Measurements from ENCODE around the gene CIT. TPM values are rescaled to one million over a fixed set of nuclear protein-coding genes. Genes with fewer than 3 reads are reported as not detected.

CIT gene
- total RNA-seq, 1 donor from 2014 or later: 29.3 TPM

DNA sequence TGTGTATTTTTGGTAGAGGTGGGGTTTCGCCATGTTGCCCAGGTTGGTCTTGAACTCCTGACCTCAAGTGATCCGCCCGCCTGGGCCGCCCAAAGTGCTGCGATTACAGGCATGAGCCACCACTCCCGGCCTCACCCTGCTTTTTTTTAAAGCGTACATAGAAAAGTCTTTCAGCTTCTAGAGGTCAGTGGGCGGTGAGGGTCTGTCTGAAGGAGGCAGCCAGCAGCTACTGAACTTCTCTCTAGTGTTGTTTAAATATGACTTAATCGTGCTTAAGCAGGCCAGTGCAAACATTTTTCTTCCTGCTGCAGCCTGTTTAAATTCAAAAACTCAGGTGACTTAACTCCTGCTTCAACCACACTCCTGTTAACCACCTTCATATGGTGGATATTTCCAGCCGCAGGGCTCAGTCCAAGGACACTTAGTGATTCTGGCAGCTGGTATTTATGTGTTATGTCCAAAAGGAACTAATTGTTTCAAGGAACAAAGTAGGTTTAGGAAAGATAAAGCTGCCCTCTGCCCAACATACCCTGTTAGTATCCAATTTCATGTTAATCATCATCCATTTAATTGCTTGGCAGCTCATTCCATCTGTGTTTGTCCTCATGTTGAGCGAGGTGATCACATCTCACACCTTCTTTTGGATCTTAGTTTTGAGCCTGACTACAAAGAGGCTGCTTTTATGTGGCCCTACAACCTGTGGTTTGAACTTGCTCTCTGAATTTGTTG lies 207.2 kb downstream of the CIT start:
- TF ChIP-seq, protein P1, sequence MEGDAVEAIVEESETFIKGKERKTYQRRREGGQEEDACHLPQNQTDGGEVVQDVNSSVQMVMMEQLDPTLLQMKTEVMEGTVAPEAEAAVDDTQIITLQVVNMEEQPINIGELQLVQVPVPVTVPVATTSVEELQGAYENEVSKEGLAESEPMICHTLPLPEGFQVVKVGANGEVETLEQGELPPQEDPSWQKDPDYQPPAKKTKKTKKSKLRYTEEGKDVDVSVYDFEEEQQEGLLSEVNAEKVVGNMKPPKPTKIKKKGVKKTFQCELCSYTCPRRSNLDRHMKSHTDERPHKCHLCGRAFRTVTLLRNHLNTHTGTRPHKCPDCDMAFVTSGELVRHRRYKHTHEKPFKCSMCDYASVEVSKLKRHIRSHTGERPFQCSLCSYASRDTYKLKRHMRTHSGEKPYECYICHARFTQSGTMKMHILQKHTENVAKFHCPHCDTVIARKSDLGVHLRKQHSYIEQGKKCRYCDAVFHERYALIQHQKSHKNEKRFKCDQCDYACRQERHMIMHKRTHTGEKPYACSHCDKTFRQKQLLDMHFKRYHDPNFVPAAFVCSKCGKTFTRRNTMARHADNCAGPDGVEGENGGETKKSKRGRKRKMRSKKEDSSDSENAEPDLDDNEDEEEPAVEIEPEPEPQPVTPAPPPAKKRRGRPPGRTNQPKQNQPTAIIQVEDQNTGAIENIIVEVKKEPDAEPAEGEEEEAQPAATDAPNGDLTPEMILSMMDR (IDR thresholded peaks at IDR 0.05; ENCODE audit: unreplicated experiment): no peak
- H3K27ac Mint-ChIP-seq: peak overlapping the region; percentile 47
- H3K9me3 Mint-ChIP-seq: no peaks in the 10 kb centered on the region
- peaks cover 25% of the 10 kb centered on the region for H3K4me1 Mint-ChIP-seq
- peak overlapping the region; percentile 57 for H3K4me3 Mint-ChIP-seq
- peaks cover 5% of the 10 kb centered on the region for H3K27me3 Mint-ChIP-seq (ENCODE audit: low read depth)
- H3K36me3 Mint-ChIP-seq: peaks cover 17% of the 10 kb centered on the region
- no peak for DNase-seq (ENCODE audit: low spot score in 2 of 2, unreplicated experiment in 2 of 2)

DNA sequence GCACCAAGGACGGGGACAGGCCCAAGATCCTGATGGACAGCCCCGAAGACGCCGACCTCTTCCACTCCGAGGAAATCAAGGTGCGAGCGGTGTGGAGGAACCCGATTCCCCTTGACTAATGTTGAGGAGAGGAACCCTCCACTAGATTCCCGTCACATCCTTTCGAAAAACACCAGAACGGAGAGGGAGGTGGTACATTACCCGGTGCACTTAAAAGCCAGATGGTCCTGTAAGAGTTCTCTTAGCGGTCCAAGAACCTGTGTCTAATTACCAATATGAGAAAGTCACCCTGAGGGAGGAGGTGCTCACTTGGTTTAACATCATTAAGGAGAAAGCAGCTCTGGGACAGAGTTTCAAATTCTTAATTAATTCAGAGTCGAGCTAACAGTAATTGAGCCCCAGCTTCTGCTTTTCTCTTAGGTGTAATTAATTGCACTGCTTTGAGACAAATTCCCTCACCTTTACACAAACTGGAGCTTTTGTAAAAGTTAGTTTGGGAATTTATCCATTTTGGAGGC lies 208.7 kb downstream of the CIT start:
- peaks cover 15% of the 10 kb centered on the region for H3K27me3 Mint-ChIP-seq (ENCODE audit: low read depth)
- H3K36me3 Mint-ChIP-seq: peaks cover 11% of the 10 kb centered on the region
- peaks cover 25% of the 10 kb centered on the region for H3K4me1 Mint-ChIP-seq
- H3K4me3 Mint-ChIP-seq: peak overlapping the region; percentile 89
- H3K27ac Mint-ChIP-seq: peak overlapping the region; percentile 93
- TF ChIP-seq, protein P1 (IDR thresholded peaks at IDR 0.05; ENCODE audit: unreplicated experiment): no peak
- H3K9me3 Mint-ChIP-seq: no peaks in the 10 kb centered on the region
- no peak for DNase-seq (ENCODE audit: low spot score in 2 of 2, unreplicated experiment in 2 of 2)

DNA sequence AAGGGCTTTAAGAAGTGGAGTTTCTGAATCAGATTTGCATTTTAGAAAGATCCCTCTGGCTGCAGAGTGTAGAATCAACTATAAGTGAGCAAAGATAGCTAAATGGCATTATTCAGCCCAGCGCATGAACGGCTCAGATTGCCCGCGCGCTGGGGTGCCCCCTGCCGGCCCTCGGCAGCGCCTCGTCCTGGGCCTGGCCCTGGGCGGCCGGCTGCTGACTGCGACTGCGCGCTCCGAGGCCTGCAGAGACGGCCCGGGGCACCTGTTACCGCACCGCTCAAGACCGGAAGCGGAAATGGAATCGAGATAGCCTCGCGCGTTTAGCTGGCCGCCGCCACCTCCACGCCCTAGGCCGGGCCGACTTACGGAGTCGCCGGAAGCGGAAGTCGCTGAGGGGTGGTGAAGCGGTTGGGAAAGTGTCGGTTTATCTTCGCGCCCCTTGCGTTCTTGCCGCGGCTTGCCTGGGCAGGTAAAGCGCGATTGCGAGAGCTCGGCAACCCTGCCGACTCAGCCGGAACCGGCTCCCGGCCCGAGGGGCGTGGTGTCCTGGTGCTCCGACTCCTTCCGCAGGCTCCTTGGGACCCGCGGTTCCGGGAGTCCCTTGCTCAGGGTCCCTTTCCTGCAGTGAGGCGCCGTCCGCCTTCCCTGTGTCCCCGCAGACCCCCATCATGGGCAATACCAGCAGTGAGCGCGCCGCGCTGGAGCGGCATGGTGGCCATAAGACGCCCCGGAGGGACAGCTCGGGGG lies 209.4 kb downstream of the CIT start, which contains the start of gene PRKAB1:
PRKAB1 (plus strand) TSS at position 557 of the 747 bp plus-strand sequence; CDS start at position 669, 112 bp downstream.
- Mint-ChIP-seq H3K27me3 (ENCODE audit: low read depth) (peaks cover 18% of the 10 kb centered on the region), H3K4me3 (peak within 1 kb of the TSS; percentile 89), H3K4me1 (peaks cover 25% of the 10 kb centered on the region), H3K36me3 (peaks cover 11% of the 10 kb centered on the region), H3K27ac (peak within 1 kb of the TSS; percentile 93), H3K9me3 (no peaks in the 10 kb centered on the region)
- DNase-seq (ENCODE audit: low spot score in 2 of 2, unreplicated experiment in 2 of 2): peak; percentile 93 to 97
- TF ChIP-seq, protein P1 (IDR thresholded peaks at IDR 0.05; ENCODE audit: unreplicated experiment): peak; percentile 57

DNA sequence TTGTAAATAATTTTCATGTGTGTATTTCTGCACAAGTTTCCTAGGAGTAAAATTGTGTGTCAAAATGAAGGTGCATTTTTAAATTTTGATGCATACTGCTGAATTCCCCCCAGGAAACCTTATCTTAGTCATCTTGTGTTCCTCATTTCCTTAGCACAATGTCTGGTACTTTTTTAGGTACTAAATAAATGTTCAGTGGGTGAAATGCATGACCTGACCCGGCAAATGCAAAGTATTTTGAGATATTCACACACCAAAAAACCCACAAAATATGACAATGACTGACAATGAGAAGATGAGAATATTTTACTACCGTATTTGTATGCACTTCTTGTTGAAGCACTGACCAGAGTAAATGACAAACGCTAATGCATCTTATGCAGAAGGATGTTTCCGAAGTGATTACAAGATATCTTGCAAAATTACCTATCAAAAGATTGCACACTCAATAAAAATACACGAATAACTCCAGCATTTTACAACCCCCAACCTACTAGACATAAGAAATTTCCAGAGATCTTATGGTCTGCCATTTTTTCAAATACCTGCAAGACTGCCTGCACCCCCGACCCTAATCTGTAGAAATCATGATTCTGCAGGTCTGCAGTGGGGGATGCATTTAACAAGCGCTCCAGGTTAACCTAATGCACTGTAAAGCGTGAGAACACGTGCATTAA lies 210.1 kb downstream of the CIT start:
- H3K4me1 Mint-ChIP-seq: peaks cover 25% of the 10 kb centered on the region
- peaks cover 25% of the 10 kb centered on the region for H3K27me3 Mint-ChIP-seq (ENCODE audit: low read depth)
- peaks cover 7% of the 10 kb centered on the region for H3K36me3 Mint-ChIP-seq
- TF ChIP-seq, protein P1 (IDR thresholded peaks at IDR 0.05; ENCODE audit: unreplicated experiment): no peak
- no peak for DNase-seq (ENCODE audit: low spot score in 2 of 2, unreplicated experiment in 2 of 2)
- H3K27ac Mint-ChIP-seq: peak overlapping the region; percentile 93
- peak overlapping the region; percentile 89 for H3K4me3 Mint-ChIP-seq
- H3K9me3 Mint-ChIP-seq: no peaks in the 10 kb centered on the region

DNA sequence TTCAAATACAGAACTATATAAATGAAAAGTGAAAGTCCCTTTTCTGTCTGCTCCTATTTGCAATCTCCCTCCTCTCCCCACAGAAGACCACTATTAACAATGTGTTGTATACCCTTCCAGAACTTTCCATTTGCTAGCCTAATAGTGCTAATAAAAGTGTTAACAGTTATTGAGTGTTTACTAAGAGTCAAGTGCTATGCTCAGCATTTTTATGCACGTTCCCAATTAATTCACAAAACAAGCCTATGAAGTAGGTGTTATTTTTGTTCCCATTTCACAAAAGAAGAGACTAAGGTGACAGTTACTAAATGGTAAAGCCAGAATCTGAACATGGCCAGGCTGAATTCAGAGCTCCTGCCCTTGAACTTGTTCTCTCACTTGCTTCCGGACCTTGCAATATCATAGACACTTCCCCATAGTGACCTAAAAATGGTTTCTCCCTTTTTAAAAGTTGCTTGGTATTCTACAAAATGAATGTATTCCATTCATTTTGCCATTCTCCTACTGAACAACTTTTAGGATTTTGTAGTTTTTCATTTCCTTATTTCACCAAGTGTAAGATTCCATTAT lies 210.8 kb downstream of the CIT start:
- Mint-ChIP-seq H3K36me3 (peaks cover 3% of the 10 kb centered on the region), H3K27ac (no peak overlapping the region), H3K9me3 (no peaks in the 10 kb centered on the region), H3K27me3 (ENCODE audit: low read depth) (peaks cover 31% of the 10 kb centered on the region), H3K4me1 (peaks cover 25% of the 10 kb centered on the region), H3K4me3 (no peak overlapping the region)
- TF ChIP-seq, protein P1 (IDR thresholded peaks at IDR 0.05; ENCODE audit: unreplicated experiment): no peak
- no peak for DNase-seq (ENCODE audit: low spot score in 2 of 2, unreplicated experiment in 2 of 2)

All from mesothelial cell of epicardium (in vitro differentiated cells).